ENCODE data around the gene ATAD3C. TPM values are rescaled to one million over a fixed set of nuclear protein-coding genes. Genes with fewer than 3 reads are reported as not detected.
A peak's percentile ranks its signal among the peaks of the same experiment; 100 is the strongest.
"Not testable (repeated sequence)": the region's sequence is repeated elsewhere in the genome, so short reads cannot be mapped to it uniquely, and the experiment has no call there.

ATAD3C gene
- total RNA-seq, 1 experiment from 2014 or later: not detected

- DNase-seq (ENCODE audit: low spot score): not testable (repeated sequence)
Observed at GRCh38 chr1:1472053-1472876, 22.8 kb downstream of the ATAD3C start.

GRCh38 chr1:1476011-1476410 lies 26.5 kb downstream of the ATAD3C start:
- DNase-seq (ENCODE audit: low spot score): not testable (repeated sequence)

GRCh38 chr1:1477206-1477605 lies 27.7 kb downstream of the ATAD3C start:
- no peak for DNase-seq (ENCODE audit: low spot score)

GRCh38 chr1:1479547-1480487 lies 30.3 kb downstream of the ATAD3C start:
- no peak for DNase-seq (ENCODE audit: low spot score)

GRCh38 chr1:1480488-1480867 lies 31.0 kb downstream of the ATAD3C start:
- not testable (repeated sequence) for DNase-seq (ENCODE audit: low spot score)

- not testable (repeated sequence) for DNase-seq (ENCODE audit: low spot score)
Observed at GRCh38 chr1:1481811-1482210, 32.3 kb downstream of the ATAD3C start.

GRCh38 chr1:1482856-1483255 lies 33.4 kb downstream of the ATAD3C start:
- DNase-seq (ENCODE audit: low spot score): no peak

GRCh38 chr1:1483714-1484113 lies 34.2 kb downstream of the ATAD3C start:
- DNase-seq (ENCODE audit: low spot score): no peak

- not testable (repeated sequence) for DNase-seq (ENCODE audit: low spot score)
Observed at GRCh38 chr1:1484976-1485750, 35.7 kb downstream of the ATAD3C start.

- DNase-seq (ENCODE audit: low spot score): not testable (repeated sequence)
Observed at GRCh38 chr1:1485755-1486317, 36.3 kb downstream of the ATAD3C start.

- DNase-seq (ENCODE audit: low spot score): no peak
Observed at GRCh38 chr1:1487701-1488100, 38.2 kb downstream of the ATAD3C start.

GRCh38 chr1:1489231-1489630 lies 39.7 kb downstream of the ATAD3C start:
- DNase-seq (ENCODE audit: low spot score): no peak

GRCh38 chr1:1489861-1490260 lies 40.4 kb downstream of the ATAD3C start:
- DNase-seq (ENCODE audit: low spot score): no peak

GRCh38 chr1:1490633-1491230 lies 41.2 kb downstream of the ATAD3C start:
- no peak for DNase-seq (ENCODE audit: low spot score)

- no peak for DNase-seq (ENCODE audit: low spot score)
Observed at GRCh38 chr1:1491601-1492000, 42.1 kb downstream of the ATAD3C start.

- not testable (repeated sequence) for DNase-seq (ENCODE audit: low spot score)
Observed at GRCh38 chr1:1494311-1494710, 44.8 kb downstream of the ATAD3C start.

- DNase-seq (ENCODE audit: low spot score): not testable (repeated sequence)
Observed at GRCh38 chr1:1495461-1495975, 46.0 kb downstream of the ATAD3C start.

GRCh38 chr1:1504777-1505365 lies 55.4 kb downstream of the ATAD3C start:
- DNase-seq (ENCODE audit: low spot score): peak; percentile 43

- not testable (repeated sequence) for DNase-seq (ENCODE audit: low spot score)
Observed at GRCh38 chr1:1505366-1505798, 55.9 kb downstream of the ATAD3C start.

- not testable (repeated sequence) for DNase-seq (ENCODE audit: low spot score)
Observed at GRCh38 chr1:1505801-1506200, 56.3 kb downstream of the ATAD3C start.

All from H4 (cell line).